ENCODE data around the gene USP34.
A peak's percentile ranks its signal among the peaks of the same experiment; 100 is the strongest.
"Not testable (repeated sequence)": the region's sequence is repeated elsewhere in the genome, so short reads cannot be mapped to it uniquely, and the experiment has no call there.

The USP34 gene

DNA sequence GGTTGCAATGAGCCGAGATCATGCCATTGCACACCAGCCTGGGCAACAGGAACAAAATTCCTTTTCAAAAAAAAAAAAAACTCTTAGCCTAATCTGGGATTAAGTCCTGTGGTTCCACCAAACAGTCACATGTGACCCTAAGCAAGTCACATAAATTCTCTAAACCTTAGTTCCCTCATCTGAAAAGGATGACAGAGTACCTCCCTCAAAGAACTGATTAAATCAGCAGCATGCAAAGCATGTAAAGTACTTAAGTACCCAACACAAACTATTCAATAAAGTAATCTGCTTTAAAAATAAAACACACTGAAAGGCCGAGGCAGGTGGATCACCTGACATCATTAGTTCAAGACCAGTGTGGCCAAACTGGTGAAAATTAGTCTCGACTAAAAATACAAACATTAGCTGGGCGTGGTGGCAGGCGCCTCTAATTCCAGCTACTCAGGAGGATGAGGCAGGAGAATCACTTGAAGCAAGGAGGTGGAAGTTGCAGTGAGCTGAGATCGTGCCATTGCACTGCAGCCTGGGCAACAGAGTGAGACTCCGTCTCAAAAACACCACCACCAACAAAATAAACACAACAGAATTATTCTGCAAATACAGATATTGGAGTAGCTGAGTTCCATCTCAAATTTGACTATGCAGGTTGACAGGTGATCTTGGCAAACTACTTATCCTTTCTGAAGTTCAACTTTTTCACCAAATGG, 7.0 kb downstream of the USP34 start:
- Histone ChIP-seq H3K27ac (peak overlapping the region; percentile 36; the same call in 1 of the 2 replicates), H3K9me3 (ENCODE audit: severe bottlenecking) (no peaks in the 10 kb centered on the region), H3K27me3 (ENCODE audit: insufficient read depth, low read depth, severe bottlenecking) (no peaks in the 10 kb centered on the region), H3K36me3 (peaks cover 35% of the 10 kb centered on the region), H3K4me3 (ENCODE audit: low read depth, low read length) (no peak overlapping the region)
- DNase-seq = peak; percentile 30
- TF ChIP-seq, protein P1, sequence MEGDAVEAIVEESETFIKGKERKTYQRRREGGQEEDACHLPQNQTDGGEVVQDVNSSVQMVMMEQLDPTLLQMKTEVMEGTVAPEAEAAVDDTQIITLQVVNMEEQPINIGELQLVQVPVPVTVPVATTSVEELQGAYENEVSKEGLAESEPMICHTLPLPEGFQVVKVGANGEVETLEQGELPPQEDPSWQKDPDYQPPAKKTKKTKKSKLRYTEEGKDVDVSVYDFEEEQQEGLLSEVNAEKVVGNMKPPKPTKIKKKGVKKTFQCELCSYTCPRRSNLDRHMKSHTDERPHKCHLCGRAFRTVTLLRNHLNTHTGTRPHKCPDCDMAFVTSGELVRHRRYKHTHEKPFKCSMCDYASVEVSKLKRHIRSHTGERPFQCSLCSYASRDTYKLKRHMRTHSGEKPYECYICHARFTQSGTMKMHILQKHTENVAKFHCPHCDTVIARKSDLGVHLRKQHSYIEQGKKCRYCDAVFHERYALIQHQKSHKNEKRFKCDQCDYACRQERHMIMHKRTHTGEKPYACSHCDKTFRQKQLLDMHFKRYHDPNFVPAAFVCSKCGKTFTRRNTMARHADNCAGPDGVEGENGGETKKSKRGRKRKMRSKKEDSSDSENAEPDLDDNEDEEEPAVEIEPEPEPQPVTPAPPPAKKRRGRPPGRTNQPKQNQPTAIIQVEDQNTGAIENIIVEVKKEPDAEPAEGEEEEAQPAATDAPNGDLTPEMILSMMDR (IDR thresholded peaks at IDR 0.05; ENCODE audit: low read depth, low read length) = no peak

DNA sequence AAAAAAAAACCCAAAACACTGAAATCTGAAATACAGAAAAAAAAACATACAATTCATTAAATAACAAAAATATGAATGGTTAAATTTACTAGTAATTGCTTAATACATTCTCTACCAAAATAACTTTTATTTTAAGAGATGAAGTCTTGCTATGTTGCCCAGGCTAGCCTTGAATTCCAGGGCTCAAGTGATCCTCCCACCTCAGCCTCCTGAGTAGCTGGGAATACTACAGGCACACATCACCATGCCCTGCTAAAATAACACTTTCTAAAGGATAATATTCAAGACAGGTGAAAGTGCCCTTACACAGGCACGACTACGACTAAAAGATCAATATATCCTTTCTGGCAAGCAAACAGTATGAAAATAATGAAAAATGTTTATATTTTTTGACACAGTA, 9.5 kb downstream of the USP34 start:
- peaks cover 21% of the 10 kb centered on the region for H3K36me3 ChIP-seq
- no peaks in the 10 kb centered on the region for H3K27me3 ChIP-seq (ENCODE audit: insufficient read depth, low read depth, severe bottlenecking)
- DNase-seq = no peak
- H3K4me3 ChIP-seq (ENCODE audit: low read depth, low read length) = no peak overlapping the region
- H3K9me3 ChIP-seq (ENCODE audit: severe bottlenecking) = no peaks in the 10 kb centered on the region
- TF ChIP-seq, protein P1 (IDR thresholded peaks at IDR 0.05; ENCODE audit: low read depth, low read length) = no peak
- no peak overlapping the region for H3K27ac ChIP-seq

DNA sequence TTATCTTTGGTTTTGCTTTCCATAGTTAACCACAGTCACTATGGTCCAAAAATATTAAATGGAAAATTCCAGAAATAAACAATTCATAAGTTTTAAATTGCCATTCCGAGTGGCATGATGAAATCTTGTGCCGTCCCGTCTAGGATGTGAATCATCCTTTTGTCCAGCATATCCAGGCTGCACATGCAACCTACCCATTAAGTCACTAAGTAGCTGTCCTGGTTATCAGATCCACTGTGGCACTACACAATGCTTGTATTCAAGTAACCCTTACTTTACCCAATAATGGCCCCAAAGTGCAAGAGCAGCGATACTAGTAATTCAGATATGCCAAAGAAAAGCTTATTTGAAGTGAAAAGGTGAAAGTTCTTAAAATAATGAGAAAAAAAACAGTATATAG, 10.7 kb downstream of the USP34 start:
- H3K36me3 ChIP-seq = peaks cover 26% of the 10 kb centered on the region
- H3K4me3 ChIP-seq (ENCODE audit: low read depth, low read length) = no peak overlapping the region
- no peaks in the 10 kb centered on the region for H3K27me3 ChIP-seq (ENCODE audit: insufficient read depth, low read depth, severe bottlenecking)
- no peak overlapping the region for H3K27ac ChIP-seq
- H3K9me3 ChIP-seq (ENCODE audit: severe bottlenecking) = no peaks in the 10 kb centered on the region
- TF ChIP-seq, protein P1 (IDR thresholded peaks at IDR 0.05; ENCODE audit: low read depth, low read length) = no peak
- DNase-seq = no peak

DNA sequence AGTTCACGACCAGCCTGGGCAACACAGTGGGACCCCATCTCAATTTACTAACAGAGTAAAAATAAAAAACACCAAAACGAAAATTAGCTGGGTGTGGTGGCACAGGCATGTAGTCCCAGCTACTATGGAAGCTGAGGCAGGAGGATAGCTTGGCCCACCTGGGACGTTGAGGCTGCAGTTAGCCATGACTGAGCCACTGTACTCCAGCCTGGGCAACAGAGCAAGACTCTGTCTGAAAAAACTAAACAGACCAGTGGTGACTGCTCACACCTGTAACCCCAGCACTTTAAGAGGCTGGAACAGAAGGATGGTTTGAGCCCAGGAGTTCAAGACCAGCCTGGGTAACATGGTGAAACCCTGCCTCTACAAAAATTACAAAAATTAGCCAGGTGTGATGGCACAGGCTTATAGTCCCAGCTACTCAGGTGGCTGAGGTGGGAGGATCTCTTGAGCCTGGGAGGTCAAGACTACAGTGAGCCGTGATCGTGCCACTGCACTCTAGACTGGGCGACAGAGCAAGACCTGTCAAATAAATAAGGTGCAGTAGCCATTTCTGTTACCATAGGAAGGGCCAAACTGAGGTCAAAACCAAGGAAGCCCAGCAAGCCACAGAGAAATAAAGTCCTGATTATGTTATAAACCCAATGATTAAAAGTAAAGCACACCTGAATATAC, 14.0 kb downstream of the USP34 start:
- H3K9me3 ChIP-seq (ENCODE audit: severe bottlenecking) = no peaks in the 10 kb centered on the region
- no peaks in the 10 kb centered on the region for H3K27me3 ChIP-seq (ENCODE audit: insufficient read depth, low read depth, severe bottlenecking)
- H3K4me3 ChIP-seq (ENCODE audit: low read depth, low read length) = no peak overlapping the region
- H3K27ac ChIP-seq = no peak overlapping the region
- TF ChIP-seq, protein P1 (IDR thresholded peaks at IDR 0.05; ENCODE audit: low read depth, low read length) = no peak
- H3K36me3 ChIP-seq = peaks cover 28% of the 10 kb centered on the region
- no peak for DNase-seq

DNA sequence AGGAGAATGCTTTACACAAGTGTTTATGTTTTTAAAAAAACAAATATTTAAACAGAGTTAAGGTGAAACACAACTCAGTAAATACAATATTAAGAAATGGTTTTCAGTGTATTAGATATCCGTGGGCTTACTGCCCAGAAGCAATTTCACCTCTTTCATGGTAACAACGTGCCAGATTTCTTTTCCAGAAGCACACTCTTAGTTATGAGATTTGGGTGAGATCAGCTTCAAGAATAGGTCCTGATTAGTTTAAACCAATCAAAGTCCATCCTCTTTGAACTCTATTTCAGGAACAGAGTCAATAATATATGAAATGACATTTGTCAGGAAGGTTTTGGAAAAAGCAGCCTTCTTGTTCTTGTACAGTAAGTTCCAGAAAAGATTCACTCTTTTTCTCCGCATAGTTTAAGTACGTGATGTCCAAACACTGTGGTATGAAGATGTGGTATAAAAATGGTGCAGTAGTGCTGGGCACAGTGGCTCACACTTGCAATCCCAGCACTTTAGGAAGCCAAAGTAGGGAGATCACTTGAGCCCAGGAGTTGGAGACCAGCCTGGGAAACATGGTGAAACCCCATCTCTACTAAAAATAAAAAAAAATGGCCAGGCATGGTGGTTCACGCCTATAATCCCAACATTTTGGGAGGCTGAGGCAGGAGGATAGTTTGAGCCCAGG, 14.7 kb downstream of the USP34 start:
- Histone ChIP-seq H3K36me3 (peaks cover 26% of the 10 kb centered on the region), H3K27me3 (ENCODE audit: insufficient read depth, low read depth, severe bottlenecking) (no peaks in the 10 kb centered on the region), H3K27ac (no peak overlapping the region), H3K4me3 (ENCODE audit: low read depth, low read length) (no peak overlapping the region), H3K9me3 (ENCODE audit: severe bottlenecking) (no peaks in the 10 kb centered on the region)
- TF ChIP-seq, protein P1 (IDR thresholded peaks at IDR 0.05; ENCODE audit: low read depth, low read length) = no peak
- no peak for DNase-seq

DNA sequence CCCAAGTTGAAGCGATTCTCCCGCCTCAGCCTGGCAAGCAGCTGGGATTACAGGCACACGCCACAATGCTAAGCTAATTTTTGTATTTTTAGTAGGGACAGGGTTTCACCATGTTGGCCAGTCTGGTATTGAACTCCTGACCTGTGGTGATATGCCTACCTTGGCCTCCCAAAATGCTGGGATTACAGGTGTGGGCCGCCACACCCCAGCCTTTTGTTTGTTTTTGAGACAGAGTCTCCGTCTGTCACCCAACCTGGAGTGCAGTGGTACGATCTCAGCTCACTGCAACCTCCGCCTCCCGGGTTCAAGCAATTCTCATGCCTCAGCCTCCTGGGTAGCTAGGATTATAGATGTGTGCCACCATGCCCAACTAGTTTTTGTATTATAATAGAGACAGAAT, 15.9 kb downstream of the USP34 start:
- H3K9me3 ChIP-seq (ENCODE audit: severe bottlenecking); DNase-seq: not testable (repeated sequence)

More for the DNA sequence above, 15.9 kb downstream of the USP34 start:
- H3K36me3 ChIP-seq = peaks cover 20% of the 10 kb centered on the region
- H3K4me3 ChIP-seq (ENCODE audit: low read depth, low read length); H3K27me3 ChIP-seq (ENCODE audit: insufficient read depth, low read depth, severe bottlenecking); H3K27ac ChIP-seq: not testable (repeated sequence)
